GM18873 (cell line): Measurements from ENCODE around the gene VPS39.

Experiments
- ATAC-seq: cut with Tn5 transposase; IDR thresholded peaks from one replicate; pipeline ENCODE4 v1.9.1; 2021; ENCODE audit warnings: mild to moderate bottlenecking, moderate library complexity, moderate number of reproducible peaks; ENCODE audit not compliant: unreplicated experiment, low FRiP score

VPS39 gene

GRCh38 chr15:42201801-42202200 is 6.3 kb downstream of the VPS39 start:
- no peak for ATAC-seq

- ATAC-seq, result no peak
These were observed 9.0 kb downstream of the VPS39 start for GRCh38 chr15:42199126-42199525.

- ATAC-seq, result no peak
These were observed 9.6 kb downstream of the VPS39 start for GRCh38 chr15:42198516-42198915.

GRCh38 chr15:42194513-42194912 is 13.6 kb downstream of the VPS39 start:
- no peak for ATAC-seq

GRCh38 chr15:42193383-42193782 is 14.7 kb downstream of the VPS39 start:
- no peak for ATAC-seq

- no peak for ATAC-seq
These were observed 16.3 kb downstream of the VPS39 start for GRCh38 chr15:42191610-42192346.

GRCh38 chr15:42190370-42190769 is 17.7 kb downstream of the VPS39 start:
- no peak for ATAC-seq

- ATAC-seq, result no peak
These were observed 22.3 kb downstream of the VPS39 start for GRCh38 chr15:42185801-42186200.

- no peak for ATAC-seq
These were observed 23.4 kb downstream of the VPS39 start for GRCh38 chr15:42184736-42185135.

- no peak for ATAC-seq
These were observed 23.8 kb downstream of the VPS39 start for GRCh38 chr15:42184296-42184695.

- no peak for ATAC-seq
These were observed 25.1 kb downstream of the VPS39 start for GRCh38 chr15:42182961-42183360.

- ATAC-seq, result no peak
These were observed 25.7 kb downstream of the VPS39 start for GRCh38 chr15:42182328-42182886.

GRCh38 chr15:42178056-42178455 is 30.0 kb downstream of the VPS39 start:
- no peak for ATAC-seq

- no peak for ATAC-seq
These were observed 32.4 kb downstream of the VPS39 start for GRCh38 chr15:42175671-42176070.

- ATAC-seq, result no peak
These were observed 35.6 kb downstream of the VPS39 start for GRCh38 chr15:42172475-42172874.

- no peak for ATAC-seq
These were observed 36.3 kb downstream of the VPS39 start for GRCh38 chr15:42171795-42172194.

- no peak for ATAC-seq
These were observed 37.0 kb downstream of the VPS39 start for GRCh38 chr15:42171122-42171521.

- ATAC-seq, result no peak
These were observed 41.7 kb downstream of the VPS39 start for GRCh38 chr15:42166225-42166940.

GRCh38 chr15:42165106-42165505 is 43.0 kb downstream of the VPS39 start:
- ATAC-seq, result no peak

- ATAC-seq, result no peak
These were observed 44.1 kb downstream of the VPS39 start for GRCh38 chr15:42163947-42164550.

GRCh38 chr15:42163291-42163690 is 44.8 kb downstream of the VPS39 start:
- no peak for ATAC-seq
